Measurements from ENCODE around the gene MTURN. TPM values are rescaled to one million over a fixed set of nuclear protein-coding genes. Genes with fewer than 3 reads are reported as not detected.

Gene MTURN
- total and polyA plus RNA-seq, 12 donors, result 4.6 to 15.6 (median 7.6) TPM

- Histone ChIP-seq H3K4me3 (no peak overlapping the region), H3K36me3 (replicated peaks in 1 of 2) (no peaks in the 10 kb centered on the region), H3K9me3 (replicated peaks in 1 of 3) (no peaks in the 10 kb centered on the region), H3K4me1 (replicated peaks in 1 of 2) (peaks cover 0 to 20% of the 10 kb centered on the region in 2 donors), H3K27me3 (no peaks in the 10 kb centered on the region), H3K27ac (no peak overlapping the region)
- intact Hi-C loops (cut with DNase I), result loop anchor here (5.0 to 10.0 kb wide), 4 partner anchors 99 to 397 kb away; no protein-coding TSS in a partner anchor
- TF ChIP-seq CTCF (IDR thresholded peaks at IDR 0.05), result no peak
- TF ChIP-seq POLR2A (IDR thresholded peaks at IDR 0.05), result no peak
- WGBS, 4 donors, result 90 to 94% (median 92%) methylated on average over 6 of the region's 6 CpGs
- DNase-seq, result no peak
These were observed 33.1 kb downstream of the MTURN start for GRCh38 chr7:30167901-30168300.

- TF ChIP-seq POLR2A (IDR thresholded peaks at IDR 0.05) (no peak), CTCF (IDR thresholded peaks at IDR 0.05) (peak in 1 of 6 experiments; percentile 1)
- H3K9me3 ChIP-seq (replicated peaks in 1 of 3), result no peaks in the 10 kb centered on the region
- 52 to 63% (median 60%) methylated on average over 12 to 16 of the region's 16 CpGs for WGBS, 4 donors
- no peak overlapping the region for H3K4me3 ChIP-seq
- H3K36me3 ChIP-seq (replicated peaks in 1 of 2), result no peaks in the 10 kb centered on the region
- H3K27me3 ChIP-seq, result no peaks in the 10 kb centered on the region
- intact Hi-C loops (cut with DNase I), result loop anchor here (5.0 to 10.0 kb wide), 4 partner anchors 98 to 396 kb away; no protein-coding TSS in a partner anchor
- H3K4me1 ChIP-seq (replicated peaks in 1 of 2), result peaks cover 0 to 26% of the 10 kb centered on the region in 2 donors
- peak overlapping the region in 2 of 5 donors; percentile 39 to 68 for H3K27ac ChIP-seq
- peak in 6 of 7 donors; percentile 38 to 75 (median 72) for DNase-seq
These were observed 34.2 kb downstream of the MTURN start for GRCh38 chr7:30168835-30169573.

GRCh38 chr7:30169579-30169978 lies 34.8 kb downstream of the MTURN start:
- intact Hi-C loops (cut with DNase I), result loop anchor here (5.0 to 10.0 kb wide), 4 partner anchors 98 to 395 kb away; no protein-coding TSS in a partner anchor
- DNase-seq, result no peak
- Histone ChIP-seq H3K27ac (peak overlapping the region in 2 of 5 donors; percentile 14 to 68), H3K27me3 (no peaks in the 10 kb centered on the region), H3K4me3 (no peak overlapping the region), H3K4me1 (replicated peaks in 1 of 2) (peaks cover 0 to 26% of the 10 kb centered on the region in 2 donors), H3K9me3 (replicated peaks in 1 of 3) (no peaks in the 10 kb centered on the region), H3K36me3 (replicated peaks in 1 of 2) (no peaks in the 10 kb centered on the region)
- TF ChIP-seq CTCF (IDR thresholded peaks at IDR 0.05), result no peak
- TF ChIP-seq POLR2A (IDR thresholded peaks at IDR 0.05), result no peak
- 79 to 88% (median 81%) methylated on average over 2 of the region's 2 CpGs for WGBS, 4 donors

GRCh38 chr7:30170476-30171205 lies 35.9 kb downstream of the MTURN start:
- H3K36me3 ChIP-seq (replicated peaks in 1 of 2), result no peaks in the 10 kb centered on the region
- no peak overlapping the region for H3K4me3 ChIP-seq
- WGBS, 4 donors, result 81 to 83% (median 81%) methylated on average over 6 of the region's 6 CpGs
- H3K4me1 ChIP-seq (replicated peaks in 1 of 2), result peaks cover 0 to 35% of the 10 kb centered on the region in 2 donors
- H3K9me3 ChIP-seq (replicated peaks in 1 of 3), result no peaks in the 10 kb centered on the region
- H3K27me3 ChIP-seq, result no peaks in the 10 kb centered on the region
- no peak for DNase-seq
- intact Hi-C loops (cut with DNase I), result no loop called here
- TF ChIP-seq POLR2A (IDR thresholded peaks at IDR 0.05) (no peak), CTCF (IDR thresholded peaks at IDR 0.05) (no peak)
- no peak overlapping the region for H3K27ac ChIP-seq

All from adrenal gland (tissue), 12 donors.